SK-N-MC (cell line): ENCODE results near the gene KRT40.

Source experiments
- EZH2 ChIP-seq: fragments of 200-600 bp; sonication (generic); IDR thresholded peaks from one replicate; pipeline ENCODE4 v1.6.1; 2017; ENCODE audit warnings: antibody characterized with exemption
- FOXP2 ChIP-seq: optimal IDR thresholded peaks from 2 replicates; pipeline ENCODE3; 2011; ENCODE audit warnings: mild to moderate bottlenecking, moderate library complexity; ENCODE audit not compliant: insufficient read depth; ENCODE audit errors: extremely low read length, control extremely low read depth
- POLR2AphosphoS5 ChIP-seq: IDR thresholded peaks from 2 replicates; pipeline ENCODE4 v1.6.1; 2012; ENCODE audit warnings: mild to moderate bottlenecking, low read depth, low read length, borderline replicate concordance

DNA sequence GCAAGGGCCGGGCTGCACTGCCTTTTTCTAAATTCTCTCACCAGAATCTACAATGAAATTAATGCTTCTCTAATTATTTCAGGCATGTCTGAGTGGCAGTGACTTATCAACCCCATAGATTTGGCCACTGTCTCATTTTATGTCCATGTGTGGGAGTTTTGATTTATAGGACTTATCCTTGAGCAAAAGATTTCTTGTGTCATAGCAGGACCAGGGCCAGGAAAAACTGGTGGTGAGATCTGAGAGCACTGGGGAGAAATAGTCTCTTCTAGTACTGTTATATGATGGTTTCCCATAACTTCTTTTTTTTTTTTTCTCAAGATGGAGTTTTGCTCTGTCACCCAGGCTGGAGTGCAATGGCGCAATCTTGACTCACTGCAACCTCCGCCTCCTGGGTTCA, 45.1 kb downstream of the KRT40 start:
- TF ChIP-seq POLR2AphosphoS5 (no peak), EZH2 (no peak), FOXP2 (no peak)
